Astrocyte (in vitro differentiated cells and primary cell): ENCODE results near the gene ITGB3. TPM values are rescaled to one million over a fixed set of nuclear protein-coding genes. Genes with fewer than 3 reads are reported as not detected.

Experiments
- DNase-seq: peaks from one replicate; pipeline ENCODE4 v3.0.0-alpha.2; 2010; ENCODE audit warnings: low read depth
- FAIRE-seq: peaks from 2 replicates; lab custom pipeline; 2011; peaks lifted over from hg19 to GRCh38; lab: Jason Lieb, UNC
- H2AFZ ChIP-seq: 2 replicates; pipeline ENCODE4 v1.6.0; 2012; ENCODE audit warnings: low read depth, low read length, inconsistent platforms
- H3K27ac ChIP-seq: 2 replicates; pipeline ENCODE4 v1.5.1; 2011; ENCODE audit warnings: low read depth, low read length, inconsistent platforms
- H3K27me3 ChIP-seq: 2 replicates; pipeline ENCODE4 v1.6.0; 2011; ENCODE audit warnings: low read length, inconsistent platforms; ENCODE audit not compliant: insufficient read depth
- H3K36me3 ChIP-seq: 2 replicates; pipeline ENCODE4 v1.5.1; 2011; ENCODE audit warnings: low read length, inconsistent platforms; ENCODE audit not compliant: insufficient read depth
- H3K4me1 ChIP-seq: 2 replicates; pipeline ENCODE4 v1.5.1; 2011; ENCODE audit warnings: low read length, inconsistent platforms; ENCODE audit not compliant: insufficient read depth
- H3K4me2 ChIP-seq: 2 replicates; pipeline ENCODE4 v1.6.0; 2012; ENCODE audit warnings: low read length, inconsistent platforms
- H3K4me3 ChIP-seq: 2 replicates; pipeline ENCODE4 v1.5.1; 2011; ENCODE audit warnings: low read depth, mild to moderate bottlenecking, low read length, inconsistent platforms; ENCODE audit not compliant: insufficient read depth
- H3K79me2 ChIP-seq: 2 replicates; pipeline ENCODE4 v1.6.0; 2012; ENCODE audit warnings: mild to moderate bottlenecking, low read length, inconsistent platforms; ENCODE audit not compliant: insufficient read depth
- H3K9ac ChIP-seq: 2 replicates; pipeline ENCODE4 v1.6.0; 2012; ENCODE audit warnings: mild to moderate bottlenecking, low read length, inconsistent platforms
- H3K9me3 ChIP-seq: 2 replicates; pipeline ENCODE4 v1.5.1; 2012; ENCODE audit warnings: low read depth, mild to moderate bottlenecking, low read length, inconsistent platforms; ENCODE audit not compliant: insufficient read depth
- H4K20me1 ChIP-seq: 2 replicates; pipeline ENCODE4 v1.6.0; 2012; ENCODE audit warnings: low read length, inconsistent platforms; ENCODE audit not compliant: insufficient read depth
- H3K27ac Mint-ChIP-seq: one replicate; pipeline ENCODE4 v1.8.0; 2021; ENCODE audit warnings: mild to moderate bottlenecking, mixed read lengths; ENCODE audit not compliant: unreplicated experiment
- H3K27me3 Mint-ChIP-seq: one replicate; pipeline ENCODE4 v1.8.0; 2021; ENCODE audit warnings: low read depth, mixed read lengths; ENCODE audit not compliant: unreplicated experiment
- H3K36me3 Mint-ChIP-seq: one replicate; pipeline ENCODE4 v1.8.0; 2021; ENCODE audit warnings: low read depth, mixed read lengths; ENCODE audit not compliant: unreplicated experiment
- H3K4me1 Mint-ChIP-seq: one replicate; pipeline ENCODE4 v1.8.0; 2021; ENCODE audit warnings: low read depth, mixed read lengths; ENCODE audit not compliant: unreplicated experiment
- H3K4me3 Mint-ChIP-seq: one replicate; pipeline ENCODE4 v1.8.0; 2021; ENCODE audit warnings: mild to moderate bottlenecking, moderate library complexity, mixed read lengths; ENCODE audit not compliant: unreplicated experiment
- H3K9me3 Mint-ChIP-seq: one replicate; pipeline ENCODE4 v1.8.0; 2021; ENCODE audit warnings: mild to moderate bottlenecking, mixed read lengths; ENCODE audit not compliant: unreplicated experiment
- CTCF ChIP-seq: IDR thresholded peaks from 2 replicates; pipeline ENCODE4 v1.5.1; 2011; ENCODE audit warnings: low read depth, mild to moderate bottlenecking, inconsistent platforms, low read length, moderate library complexity; ENCODE audit not compliant: insufficient read depth
- EZH2 ChIP-seq: IDR thresholded peaks from 2 replicates; pipeline ENCODE4 v1.6.1; 2012; ENCODE audit warnings: mild to moderate bottlenecking, low read length, inconsistent platforms; ENCODE audit not compliant: insufficient read depth
- total RNA-seq: library from RNA; stranded (reverse); gene quantifications from 2 replicates; pipeline ENCODE4 v1.2.1, GENCODE V29; 2021

Gene ITGB3
- total RNA-seq, 1 donor from 2014 or later: 44.0 TPM

DNA sequence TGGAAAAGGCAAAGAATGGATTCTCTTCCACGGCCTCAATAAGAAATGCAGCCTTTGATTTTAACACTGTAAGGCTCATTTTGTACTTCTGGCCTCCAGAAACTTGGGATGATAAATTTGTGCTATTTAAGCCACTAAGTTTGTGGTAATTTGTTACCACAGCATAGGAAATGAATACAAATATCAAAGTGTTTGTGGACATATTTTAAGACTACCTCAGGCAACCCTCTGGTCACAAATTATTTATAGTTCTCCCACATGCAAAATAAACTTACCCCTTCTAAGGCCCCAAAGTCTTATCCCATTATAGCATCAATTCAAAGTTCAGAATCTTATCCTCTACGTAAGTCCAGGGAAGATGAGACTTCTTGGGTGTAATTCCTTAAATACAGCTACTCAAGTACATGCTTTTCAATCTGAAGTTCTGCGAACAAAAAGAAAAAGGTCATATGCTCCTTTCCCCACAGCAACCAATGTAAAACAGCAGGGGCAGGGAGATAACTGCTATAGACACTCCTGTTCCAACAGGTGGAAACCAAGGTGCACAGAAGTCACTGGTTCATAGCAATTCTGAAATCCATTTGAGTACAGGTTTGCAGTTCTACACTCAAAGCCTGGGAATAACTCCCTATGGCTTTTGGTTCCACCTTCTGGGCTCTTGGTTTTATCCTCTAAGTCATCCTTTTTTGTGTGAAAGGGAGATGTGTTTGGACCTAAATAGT is 64.7 kb downstream of the ITGB3 start:
- Histone ChIP-seq H3K4me3 (no peak overlapping the region), H3K27me3 (no peaks in the 10 kb centered on the region), H3K9ac (no peak overlapping the region), H3K4me2 (no peak overlapping the region), H3K36me3 (no peaks in the 10 kb centered on the region), H3K4me1 (peaks cover 29% of the 10 kb centered on the region), H3K9me3 (no peaks in the 10 kb centered on the region), H2AFZ (no peak overlapping the region), H3K27ac (no peak overlapping the region), H3K79me2 (no peaks in the 10 kb centered on the region), H4K20me1 (no peaks in the 10 kb centered on the region)
- FAIRE-seq (no peak), DNase-seq (no peak)
- H3K36me3 Mint-ChIP-seq: peaks cover 6% of the 10 kb centered on the region
- H3K27ac Mint-ChIP-seq: no peak overlapping the region
- H3K4me3 Mint-ChIP-seq: no peak overlapping the region
- peaks cover 18% of the 10 kb centered on the region for H3K4me1 Mint-ChIP-seq
- H3K27me3 Mint-ChIP-seq: no peaks in the 10 kb centered on the region
- TF ChIP-seq CTCF: no peak
- TF ChIP-seq EZH2: no peak
- peaks cover 10% of the 10 kb centered on the region for H3K9me3 Mint-ChIP-seq

GRCh38 chr17:47320879-47321502 is 67.4 kb downstream of the ITGB3 start:
- H3K9me3 ChIP-seq: no peaks in the 10 kb centered on the region
- H3K9ac ChIP-seq: no peak overlapping the region
- H3K27me3 ChIP-seq: no peaks in the 10 kb centered on the region
- DNase-seq (no peak), FAIRE-seq (no peak)
- Mint-ChIP-seq H3K9me3 (peaks cover 15% of the 10 kb centered on the region), H3K36me3 (peaks cover 6% of the 10 kb centered on the region), H3K4me1 (peaks cover 9% of the 10 kb centered on the region), H3K27me3 (no peaks in the 10 kb centered on the region), H3K4me3 (no peak overlapping the region), H3K27ac (no peak overlapping the region)
- no peak for TF ChIP-seq CTCF
- no peak for TF ChIP-seq EZH2
- no peak overlapping the region for H3K4me2 ChIP-seq
- H3K4me3 ChIP-seq: no peak overlapping the region
- H4K20me1 ChIP-seq: no peaks in the 10 kb centered on the region
- H3K79me2 ChIP-seq: no peaks in the 10 kb centered on the region
- H3K4me1 ChIP-seq: peaks cover 17% of the 10 kb centered on the region
- H3K27ac ChIP-seq: no peak overlapping the region
- H3K36me3 ChIP-seq: no peaks in the 10 kb centered on the region
- H2AFZ ChIP-seq: no peak overlapping the region
